CD4-positive, alpha-beta T cell treated with Interleukin-17A for 1 hour (primary cell): ENCODE data around the gene SPSB2.
"Not testable (repeated sequence)": the region's sequence is repeated elsewhere in the genome, so short reads cannot be mapped to it uniquely, and the experiment has no call there.

Source experiments
- DNase-seq: peaks from one replicate; pipeline ENCODE4 v3.0.0-alpha.2; 2020

SPSB2 gene

GRCh38 chr12:6869049-6870021 is 3.8 kb downstream of the SPSB2 start:
- DNase-seq: peak; percentile 90

GRCh38 chr12:6868211-6869048 is 4.7 kb downstream of the SPSB2 start:
- peak; percentile 27 for DNase-seq

GRCh38 chr12:6867413-6868210 is 5.5 kb downstream of the SPSB2 start, which contains the start of gene TPI1:
TSS of gene TPI1 (plus strand) at chr12:6867531. CDS start at chr12:6867567, 36 bp downstream.
- peak; percentile 89 for DNase-seq

- no peak for DNase-seq
Observed at GRCh38 chr12:6866920-6867412, 6.1 kb downstream of the SPSB2 start.

GRCh38 chr12:6866163-6866919 is 6.8 kb downstream of the SPSB2 start:
- no peak for DNase-seq

- DNase-seq: not testable (repeated sequence)
Observed at GRCh38 chr12:6865307-6865706, 7.8 kb downstream of the SPSB2 start.

- no peak for DNase-seq
Observed at GRCh38 chr12:6863586-6864321, 9.3 kb downstream of the SPSB2 start.

- DNase-seq: no peak
Observed at GRCh38 chr12:6863033-6863432, 10.1 kb downstream of the SPSB2 start.

GRCh38 chr12:6861391-6861790 is 11.7 kb downstream of the SPSB2 start:
- no peak for DNase-seq

- DNase-seq: no peak
Observed at GRCh38 chr12:6860942-6861341, 12.2 kb downstream of the SPSB2 start.

GRCh38 chr12:6860116-6860515 is 13.0 kb downstream of the SPSB2 start:
- no peak for DNase-seq

- no peak for DNase-seq
Observed at GRCh38 chr12:6858799-6859198, 14.3 kb downstream of the SPSB2 start.

- DNase-seq: no peak
Observed at GRCh38 chr12:6855322-6855721, 17.8 kb downstream of the SPSB2 start.

GRCh38 chr12:6854036-6854435 is 19.1 kb downstream of the SPSB2 start:
- no peak for DNase-seq

- DNase-seq: no peak
Observed at GRCh38 chr12:6853626-6854025, 19.5 kb downstream of the SPSB2 start.

GRCh38 chr12:6852651-6853354 is 20.3 kb downstream of the SPSB2 start:
- peak; percentile 76 for DNase-seq

GRCh38 chr12:6851921-6852650 is 21.0 kb downstream of the SPSB2 start, which contains the start of gene USP5:
TSS of gene USP5 (plus strand) at chr12:6852150. CDS start at chr12:6852180, 30 bp downstream.
- peak; percentile 99 for DNase-seq

GRCh38 chr12:6851153-6851920 is 21.8 kb downstream of the SPSB2 start, which contains the start of gene CDCA3:
TSS of gene CDCA3 (minus strand) at chr12:6851286. CDS start at chr12:6850952, 334 bp downstream.
- peak; percentile 97 for DNase-seq

- DNase-seq: no peak
Observed at GRCh38 chr12:6850796-6851152, 22.3 kb downstream of the SPSB2 start.
